HG03103 (cell line): Measurements from ENCODE around the gene BRI3.
"Not testable (repeated sequence)": the region's sequence is repeated elsewhere in the genome, so short reads cannot be mapped to it uniquely, and the experiment has no call there.

Experiments used
- ATAC-seq: cut with Tn5 transposase; IDR thresholded peaks from one replicate; pipeline ENCODE4 v1.9.1; 2021; ENCODE audit warnings: low read depth; ENCODE audit not compliant: unreplicated experiment

Gene BRI3

DNA sequence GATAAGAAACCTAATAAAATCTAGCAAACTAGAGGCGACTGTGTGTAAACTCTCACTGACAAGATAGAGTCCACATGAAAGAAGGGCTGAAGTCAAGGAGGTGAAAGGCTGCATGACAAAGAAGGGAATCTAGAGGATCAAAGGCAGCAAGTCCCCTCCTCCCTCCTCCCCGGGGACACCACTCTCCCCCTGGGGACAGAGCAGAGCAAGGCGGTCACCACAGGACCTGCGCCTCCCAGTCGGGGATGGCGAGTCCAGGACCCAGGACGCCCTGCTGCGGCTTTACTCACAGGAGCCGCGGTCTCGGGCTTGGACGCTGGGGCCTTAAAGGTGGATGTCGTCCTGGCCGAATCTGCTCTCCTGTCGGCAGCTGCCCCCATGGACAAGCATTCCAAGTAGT, 22.4 kb downstream of the BRI3 start:
- no peak for ATAC-seq

DNA sequence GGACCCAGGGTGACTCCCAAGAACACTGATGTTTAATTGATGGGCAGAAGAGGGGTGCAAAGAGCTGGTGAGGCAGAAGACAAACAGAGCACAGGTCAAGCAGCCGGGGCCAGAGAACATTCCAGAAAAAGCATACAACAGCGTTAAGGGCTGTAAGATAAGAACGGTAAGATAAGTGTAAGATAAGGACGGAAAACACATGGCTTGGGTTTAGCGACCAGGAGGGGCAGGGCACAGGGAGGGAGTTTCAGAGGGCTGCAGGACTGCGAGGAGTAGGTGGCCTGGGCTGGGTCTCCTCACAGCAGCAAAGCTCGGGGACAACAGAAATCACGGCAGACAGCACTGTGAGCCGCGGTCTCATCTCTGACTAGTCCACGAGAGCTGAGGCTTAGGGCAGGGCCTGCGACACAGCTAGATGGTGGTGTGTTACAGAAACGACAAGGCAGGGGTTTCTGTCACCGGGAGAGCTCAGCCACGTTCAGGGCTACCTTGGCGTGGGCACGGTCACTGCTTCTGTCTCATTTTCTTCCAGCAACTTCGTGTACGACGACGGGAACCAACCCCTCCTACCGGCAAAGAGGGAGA, 24.6 kb downstream of the BRI3 start:
- no peak for ATAC-seq

DNA sequence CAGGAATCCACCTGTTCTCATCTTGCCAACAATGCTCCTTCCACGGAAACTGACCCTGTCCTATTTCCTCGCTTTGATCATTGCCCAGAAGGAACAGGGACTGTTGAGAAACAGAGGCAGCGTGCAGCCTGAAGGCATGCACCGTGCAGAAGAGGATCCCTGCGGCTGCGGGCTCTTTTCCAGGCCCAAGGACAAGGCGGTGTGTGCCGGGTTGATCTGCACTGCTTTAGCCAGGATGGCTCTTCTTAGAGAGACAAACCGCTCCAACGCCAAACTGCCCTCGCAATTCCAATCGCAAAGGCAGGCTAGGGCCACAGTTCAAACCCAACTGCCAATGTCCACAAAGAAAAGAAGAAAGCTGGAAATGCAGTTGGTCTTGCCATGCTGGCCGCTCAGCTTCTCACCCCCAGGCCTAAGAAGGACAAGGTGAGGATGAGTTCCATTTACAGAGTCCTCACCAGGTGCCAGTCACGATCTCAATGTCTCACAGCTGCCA, 26.5 kb downstream of the BRI3 start:
- no peak for ATAC-seq

GRCh38 chr7:98309566-98309965, 28.1 kb downstream of the BRI3 start:
- ATAC-seq = no peak

GRCh38 chr7:98312201-98312600, 30.7 kb downstream of the BRI3 start:
- no peak for ATAC-seq

DNA sequence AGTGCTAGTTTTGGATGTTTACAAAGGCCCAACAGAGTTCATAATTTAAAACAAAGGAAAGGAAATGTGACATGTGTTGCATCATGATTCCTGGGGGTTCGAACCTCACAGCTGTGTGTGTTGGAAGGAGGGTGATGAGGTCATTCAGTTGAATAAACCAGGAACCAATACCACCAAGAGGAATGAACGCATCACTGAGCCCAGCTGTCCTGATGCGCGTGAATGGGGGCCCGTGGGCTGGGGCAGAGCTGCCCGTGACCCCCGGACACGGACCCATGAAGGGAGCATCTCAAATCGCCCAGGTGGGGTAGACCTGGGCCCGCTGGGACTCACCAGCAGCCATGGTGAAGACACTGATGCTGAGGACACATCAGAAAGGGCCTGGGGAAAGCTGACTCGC, 33.0 kb downstream of the BRI3 start:
- ATAC-seq = no peak

DNA sequence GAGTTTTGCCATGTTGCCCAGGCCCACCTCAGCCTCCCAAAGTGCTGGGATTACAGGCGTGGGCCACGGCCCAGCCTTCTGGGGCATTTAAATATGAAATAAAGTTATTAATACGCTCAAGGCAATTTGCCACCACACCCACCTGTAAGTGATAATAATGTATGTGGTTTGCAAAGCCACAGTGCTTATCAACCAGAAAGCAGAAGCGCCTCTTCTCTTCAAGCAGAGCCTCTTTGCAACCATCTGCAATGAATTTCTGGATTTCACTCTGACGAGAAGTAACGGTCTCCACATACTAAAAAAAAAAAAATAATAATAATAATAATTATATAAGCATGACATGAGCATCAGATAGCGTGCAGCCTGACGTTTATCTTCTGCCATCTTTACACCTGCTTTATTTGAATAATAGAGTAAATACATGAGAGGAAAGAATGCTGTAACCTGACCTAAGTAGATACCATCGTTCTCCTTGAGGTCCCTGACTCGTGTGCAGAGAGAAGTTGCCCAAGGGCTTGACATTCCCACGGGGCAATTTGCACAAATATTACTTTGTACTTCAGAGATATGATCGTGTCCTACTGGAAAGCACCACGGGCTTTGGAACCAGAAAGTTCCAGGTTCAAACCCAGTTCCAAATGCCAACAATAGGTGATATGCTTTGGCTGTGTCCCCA, 34.0 kb downstream of the BRI3 start:
- peak; percentile 79 for ATAC-seq

DNA sequence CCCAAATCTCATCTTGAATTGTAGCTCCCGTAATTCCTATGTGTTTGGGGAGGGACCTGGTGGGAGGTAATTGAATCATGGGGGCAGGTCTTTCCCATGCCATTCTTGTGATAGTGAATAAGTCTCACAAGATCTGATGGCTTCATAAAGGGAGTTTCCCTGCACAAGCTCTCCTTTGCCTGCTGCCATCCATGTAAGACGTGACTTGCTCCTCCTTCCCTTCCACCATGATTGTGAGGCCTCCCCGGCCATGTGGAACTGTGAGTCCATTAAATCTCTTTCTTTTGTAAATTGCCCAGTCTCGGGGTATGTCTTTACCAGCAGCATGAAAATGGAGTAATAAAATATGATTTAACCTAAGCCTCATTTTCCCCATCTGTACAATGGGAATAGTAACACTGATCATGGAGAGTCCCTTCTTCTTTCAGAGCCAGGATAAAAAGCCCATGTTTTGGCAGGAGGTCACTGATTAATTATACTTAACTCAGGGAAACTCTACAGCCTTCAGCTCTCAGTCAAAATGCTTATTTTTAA, 34.6 kb downstream of the BRI3 start:
- ATAC-seq = not testable (repeated sequence)

GRCh38 chr7:98317366-98318040, 36.0 kb downstream of the BRI3 start:
- ATAC-seq = no peak

DNA sequence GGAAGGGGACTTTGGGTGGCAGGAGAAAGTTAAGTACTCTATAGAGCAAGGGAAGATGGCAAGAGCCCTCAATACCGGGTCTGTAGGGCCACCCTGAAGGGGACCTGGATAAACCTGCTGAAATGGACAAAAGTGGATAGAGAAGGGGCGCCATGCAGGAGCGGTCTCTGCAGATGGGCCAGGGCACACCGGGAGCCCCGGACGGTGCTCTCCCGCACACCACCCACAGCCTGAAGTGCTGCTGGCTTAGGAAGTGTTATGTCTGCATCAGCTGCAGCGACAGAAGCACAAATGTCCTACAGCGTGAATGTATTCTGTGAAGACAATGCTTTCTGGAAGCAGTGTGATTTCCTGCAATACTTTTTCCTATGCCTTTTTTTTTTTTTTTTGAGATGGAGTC, 37.7 kb downstream of the BRI3 start:
- no peak for ATAC-seq

- ATAC-seq = no peak
These were observed 39.8 kb downstream of the BRI3 start for GRCh38 chr7:98321301-98321700.

DNA sequence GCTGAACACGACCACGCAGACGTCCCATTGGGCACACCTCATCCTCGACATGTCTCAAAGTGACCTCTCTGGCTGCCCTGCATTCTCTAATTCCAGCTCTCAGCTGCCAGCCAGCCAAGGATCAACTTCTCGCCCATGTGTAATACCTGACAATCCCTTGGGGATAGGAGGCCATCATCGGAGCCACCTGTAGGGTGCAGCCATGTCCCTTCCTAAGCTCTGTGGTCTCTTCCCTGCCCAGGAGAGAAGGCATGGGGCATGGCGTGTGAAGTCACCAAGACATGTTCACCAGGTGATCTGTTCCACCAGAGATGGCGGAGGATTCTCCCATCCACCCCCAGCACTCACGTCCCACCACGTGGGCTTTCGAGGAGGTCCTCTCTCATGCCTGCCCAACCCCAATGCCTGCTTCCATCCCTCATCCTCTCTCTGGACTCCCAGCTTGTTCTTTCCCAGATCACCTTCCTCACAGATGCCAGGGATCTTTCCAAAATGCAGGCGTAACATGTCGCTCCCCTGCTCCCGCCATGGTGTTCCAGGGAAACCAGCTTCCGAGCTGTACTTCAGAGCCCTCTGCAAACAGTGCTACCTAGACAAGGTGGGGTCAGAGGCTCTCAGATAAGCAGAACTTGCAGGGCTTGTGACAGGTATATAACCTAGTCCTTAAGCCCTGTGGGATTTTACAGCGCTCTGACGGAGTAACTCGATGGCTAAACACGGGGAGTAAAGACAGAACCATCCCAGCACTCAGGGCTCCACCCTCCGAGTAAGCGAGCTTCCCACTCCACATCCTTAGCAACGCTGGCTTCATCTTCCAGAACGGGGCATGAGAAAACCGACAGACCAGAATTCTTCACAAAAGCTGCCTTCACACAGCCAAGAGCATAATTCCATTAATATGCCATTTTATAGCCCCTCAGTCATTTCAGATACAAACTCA, 41.1 kb downstream of the BRI3 start:
- no peak for ATAC-seq

DNA sequence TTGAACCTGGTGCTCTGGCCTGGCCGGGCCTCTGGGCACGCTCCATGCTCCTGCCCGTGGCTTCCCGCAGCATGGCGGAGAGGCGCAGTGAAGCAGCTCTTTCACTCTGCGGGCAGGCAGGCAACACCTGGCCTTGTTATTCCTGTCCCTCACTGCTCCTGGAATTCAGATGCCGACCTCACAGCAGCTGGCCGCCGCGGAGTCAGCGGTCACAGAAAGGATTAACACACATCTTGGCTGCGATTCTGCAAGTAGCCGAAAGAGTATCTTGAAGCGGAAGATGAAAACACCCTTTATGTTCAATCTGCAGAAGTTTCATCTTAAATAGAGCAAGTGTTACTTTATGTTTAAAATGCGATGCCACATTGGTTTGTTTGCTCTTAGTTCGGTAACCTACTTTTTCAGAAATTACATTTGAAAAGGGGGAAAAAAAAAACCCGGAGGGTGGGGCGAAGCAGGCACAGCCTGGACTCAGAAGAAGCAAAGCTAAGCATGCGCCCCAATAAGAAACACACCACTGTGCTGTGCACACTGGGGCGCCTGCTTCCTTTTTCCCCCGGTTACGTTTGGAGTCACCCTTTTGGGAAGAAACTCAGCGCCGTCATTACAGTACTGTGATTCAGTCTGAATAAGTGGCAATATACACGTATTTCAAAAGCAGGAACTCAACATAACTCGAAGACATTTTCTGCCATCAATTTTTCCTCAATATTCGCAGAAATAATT, 42.3 kb downstream of the BRI3 start:
- ATAC-seq = no peak

DNA sequence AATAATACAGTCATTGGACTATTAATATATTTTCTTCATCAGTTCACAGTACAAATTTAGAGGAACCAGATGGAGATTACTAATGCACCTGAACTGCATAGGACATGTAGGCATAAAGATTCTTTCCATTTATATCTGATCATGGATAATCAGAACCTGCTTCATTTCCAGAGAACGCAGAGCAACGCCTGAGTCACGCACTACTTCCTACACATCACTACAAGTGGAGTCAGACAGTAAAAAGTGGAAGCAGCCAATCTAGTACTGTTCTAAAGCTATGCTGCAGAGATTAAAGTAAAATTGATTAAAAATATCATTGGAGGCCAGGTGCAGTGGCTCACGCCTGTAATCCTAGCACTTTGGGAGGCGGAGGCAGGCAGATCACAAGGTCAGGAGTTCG, 43.3 kb downstream of the BRI3 start:
- no peak for ATAC-seq

DNA sequence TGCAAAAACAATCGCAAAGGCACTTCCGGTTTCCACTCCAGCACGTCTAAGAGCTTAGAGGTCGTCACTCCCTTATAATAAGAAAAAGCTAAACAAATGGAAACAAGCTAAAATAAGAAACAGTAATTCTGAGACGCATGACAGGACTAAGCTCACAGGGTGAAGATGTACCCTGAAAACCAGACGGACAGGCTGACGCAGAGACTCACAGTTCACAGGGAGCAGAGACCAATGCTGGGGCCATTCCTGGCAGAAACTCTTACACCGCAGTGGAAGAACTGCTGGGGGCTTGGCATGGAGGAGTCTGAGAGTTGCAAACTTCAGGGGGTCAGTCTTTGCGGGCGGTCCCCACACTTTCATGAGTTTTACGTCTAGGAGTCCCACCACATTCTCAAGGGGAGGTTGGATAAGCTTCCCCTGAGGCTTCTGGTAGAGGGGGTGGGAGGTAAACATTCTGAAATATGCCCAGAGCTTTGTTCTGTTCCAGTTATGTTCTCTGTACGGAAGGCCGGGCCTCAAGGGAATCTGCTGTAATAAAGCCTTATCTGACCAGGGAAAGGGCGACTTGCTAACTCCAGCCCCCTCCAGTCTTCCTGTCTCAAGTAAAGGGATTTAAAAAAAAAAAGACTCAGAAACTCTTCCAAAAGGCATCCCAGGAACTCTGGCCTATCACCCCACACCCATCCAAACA, 47.8 kb downstream of the BRI3 start:
- ATAC-seq = no peak

DNA sequence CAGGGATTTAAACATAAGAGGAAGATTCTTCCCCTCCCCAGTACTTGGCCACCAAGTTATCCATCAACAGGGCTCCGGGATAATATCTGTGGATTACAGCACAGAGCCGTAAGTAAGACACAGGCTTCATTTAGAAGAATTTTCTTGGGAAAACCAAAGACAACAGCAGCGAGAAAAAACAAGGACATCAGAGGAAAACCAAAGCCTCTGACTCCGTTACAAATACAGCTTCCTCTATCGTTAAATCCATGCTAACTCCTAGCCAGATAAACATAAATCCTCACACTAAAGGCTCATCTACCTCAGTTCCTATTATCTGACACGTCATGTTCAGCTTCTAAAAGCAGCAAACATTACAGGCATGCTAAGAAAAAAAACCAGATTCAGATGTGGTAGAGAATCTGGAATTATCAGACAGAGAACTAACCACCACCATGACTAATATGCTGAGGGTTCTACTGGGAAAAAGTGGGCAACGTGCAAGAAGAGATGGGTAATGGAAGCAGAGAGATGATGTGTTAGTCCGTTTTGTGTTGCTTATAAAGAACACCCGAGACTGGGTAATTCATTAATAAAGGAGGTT, 48.4 kb downstream of the BRI3 start:
- no peak for ATAC-seq

DNA sequence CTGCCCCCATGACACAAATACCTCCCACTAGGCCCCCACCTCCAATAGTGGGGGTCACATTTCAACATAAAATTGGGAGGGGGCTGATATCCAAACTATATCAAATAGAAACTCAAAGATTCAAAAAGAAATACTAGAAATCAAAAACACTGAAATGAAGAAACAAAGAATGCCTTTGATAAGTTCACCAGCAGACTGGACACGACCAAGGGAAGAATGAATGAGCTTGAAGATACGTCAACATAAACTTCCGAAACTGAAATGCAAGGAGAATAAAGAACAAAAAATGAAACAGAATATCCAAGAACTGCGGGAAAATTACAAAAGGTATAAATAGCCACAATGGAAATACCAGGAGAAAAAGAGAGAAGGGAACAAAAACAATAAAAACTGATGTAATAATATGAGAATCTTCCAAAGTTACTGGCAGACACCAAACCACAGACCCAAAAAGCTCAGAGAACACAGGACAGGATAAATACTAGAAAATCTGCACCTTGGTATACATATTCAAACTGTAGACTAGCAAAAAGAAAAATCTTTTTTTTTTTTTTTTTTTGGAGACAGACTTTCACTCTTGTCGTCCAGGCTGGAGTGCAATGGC, 49.5 kb downstream of the BRI3 start:
- no peak for ATAC-seq

DNA sequence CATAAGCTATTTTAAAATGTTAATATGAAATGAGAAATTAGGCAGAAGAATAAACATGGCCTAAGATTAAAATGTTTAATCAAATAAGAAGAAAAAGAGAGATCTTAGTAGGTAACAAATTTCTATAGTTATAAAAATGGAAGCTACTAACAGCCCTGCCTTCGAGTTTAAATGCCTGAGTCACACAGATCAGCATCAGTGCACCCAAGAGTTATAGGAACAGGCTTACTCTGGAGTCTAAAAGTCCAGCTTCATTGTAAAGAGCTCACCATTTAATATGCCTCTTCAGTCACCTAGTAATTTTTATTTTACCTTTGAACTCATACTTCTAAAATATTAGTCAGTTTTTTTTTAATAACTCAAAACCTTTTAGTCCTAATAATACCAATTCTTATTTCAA, 52.6 kb downstream of the BRI3 start:
- ATAC-seq = no peak
